Stimulated activated memory B cell treated with anti-CD40 and anti-IgM and Interleukin-4, amounts not matched to agents 10 μg/mL and 1 μg/mL and 100 μg/mL, for 72 hours (primary cell): ENCODE data around the gene STAT3.
"Not testable (repeated sequence)": the region's sequence is repeated elsewhere in the genome, so short reads cannot be mapped to it uniquely, and the experiment has no call there.

Experiments
- ATAC-seq: fragments of 150-1000 bp; cut with Tn5 transposase; 2 replicates; pipeline ENCODE4 v1.10.0; 2021
- H3K27ac Mint-ChIP-seq: one replicate; pipeline ENCODE4 v1.8.0; 2022; ENCODE audit warnings: mild to moderate bottlenecking, mixed read lengths
- H3K27me3 Mint-ChIP-seq: one replicate; pipeline ENCODE4 v1.8.0; 2022; ENCODE audit warnings: mixed read lengths
- H3K36me3 Mint-ChIP-seq: one replicate; pipeline ENCODE4 v1.8.0; 2022; ENCODE audit warnings: mixed read lengths
- H3K4me1 Mint-ChIP-seq: one replicate; pipeline ENCODE4 v1.8.0; 2022; ENCODE audit warnings: mixed read lengths
- H3K4me3 Mint-ChIP-seq: one replicate; pipeline ENCODE4 v1.8.0; 2022; ENCODE audit warnings: mild to moderate bottlenecking, moderate library complexity, mixed read lengths
- H3K9me3 Mint-ChIP-seq: one replicate; pipeline ENCODE4 v1.8.0; 2022; ENCODE audit warnings: mixed read lengths

Gene STAT3

DNA sequence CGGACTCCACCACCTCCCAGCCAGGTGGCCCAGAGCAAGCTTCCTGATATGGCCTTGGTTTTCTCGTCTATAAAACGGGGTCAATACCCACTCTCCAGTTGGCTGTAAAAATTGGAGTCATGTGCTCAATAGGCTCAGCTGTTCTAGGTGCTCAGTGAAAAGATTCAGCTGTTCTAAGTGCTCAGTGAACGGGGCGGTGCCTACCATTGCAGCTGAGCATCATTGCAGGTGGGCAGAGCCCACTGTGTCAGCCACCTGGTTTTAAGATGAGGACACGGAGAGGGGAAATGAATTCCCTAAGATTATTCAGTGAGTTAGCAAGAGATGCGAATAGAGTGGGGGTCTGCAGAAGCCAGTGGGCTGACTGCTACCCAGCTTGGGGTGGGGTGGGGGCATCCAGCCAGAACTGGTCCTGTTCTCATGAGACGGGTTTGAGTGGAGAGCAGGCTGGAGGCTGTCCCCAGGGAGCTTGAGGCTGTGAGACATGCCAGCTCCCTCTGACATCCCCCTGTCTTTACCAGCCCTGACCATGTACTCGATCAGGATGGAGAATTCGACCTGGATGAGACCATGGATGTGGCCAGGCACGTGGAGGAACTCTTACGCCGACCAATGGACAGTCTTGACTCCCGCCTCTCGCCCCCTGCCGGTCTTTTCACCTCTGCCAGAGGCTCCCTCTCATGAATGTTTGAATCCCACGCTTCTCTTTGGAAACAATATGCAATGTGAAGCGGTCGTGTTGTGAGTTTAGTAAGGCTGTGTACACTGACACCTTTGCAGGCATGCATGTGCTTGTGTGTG, 78.1 kb downstream of the STAT3 start:
- H3K9me3 Mint-ChIP-seq = no peaks in the 10 kb centered on the region
- no peak for ATAC-seq
- H3K4me3 Mint-ChIP-seq = no peak overlapping the region
- peaks cover 65% of the 10 kb centered on the region for H3K36me3 Mint-ChIP-seq
- peak overlapping the region; percentile 67 for H3K27ac Mint-ChIP-seq
- H3K4me1 Mint-ChIP-seq = peaks cover 65% of the 10 kb centered on the region
- no peaks in the 10 kb centered on the region for H3K27me3 Mint-ChIP-seq

- Mint-ChIP-seq H3K27me3 (no peaks in the 10 kb centered on the region), H3K27ac (no peak overlapping the region), H3K4me1 (peaks cover 68% of the 10 kb centered on the region), H3K36me3 (peaks cover 74% of the 10 kb centered on the region), H3K4me3 (no peak overlapping the region), H3K9me3 (no peaks in the 10 kb centered on the region)
- ATAC-seq = no peak
Observed at GRCh38 chr17:42309142-42309541, 79.1 kb downstream of the STAT3 start.

DNA sequence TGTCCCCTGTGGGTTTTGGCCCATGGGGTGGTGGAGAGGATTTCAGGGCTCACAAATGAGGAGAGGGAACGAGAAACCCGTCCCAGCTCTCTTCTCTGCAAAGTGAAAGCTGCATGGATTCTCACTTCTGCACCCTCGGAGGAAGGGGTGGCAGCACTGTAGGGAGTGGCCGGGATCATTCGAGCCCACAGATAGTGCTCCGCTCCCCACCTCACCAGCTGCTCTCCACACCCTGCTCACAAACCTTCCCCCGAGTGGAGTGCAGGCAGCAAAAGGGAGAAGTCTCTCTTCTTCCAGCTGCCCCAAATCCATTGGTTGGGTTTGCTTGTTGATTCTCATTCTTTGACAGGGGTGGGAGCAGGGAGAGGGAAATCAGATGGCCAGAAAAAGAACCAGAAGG, 79.8 kb downstream of the STAT3 start:
- Mint-ChIP-seq H3K27ac (no peak overlapping the region), H3K4me3 (no peak overlapping the region), H3K9me3 (no peaks in the 10 kb centered on the region), H3K36me3 (peaks cover 75% of the 10 kb centered on the region), H3K4me1 (peaks cover 61% of the 10 kb centered on the region), H3K27me3 (no peaks in the 10 kb centered on the region)
- ATAC-seq = no peak

- Mint-ChIP-seq H3K27ac (no peak overlapping the region), H3K4me3 (no peak overlapping the region), H3K9me3 (no peaks in the 10 kb centered on the region), H3K36me3 (peaks cover 84% of the 10 kb centered on the region), H3K4me1 (peaks cover 54% of the 10 kb centered on the region), H3K27me3 (no peaks in the 10 kb centered on the region)
- no peak for ATAC-seq
Observed at GRCh38 chr17:42307362-42307927, 80.8 kb downstream of the STAT3 start.

DNA sequence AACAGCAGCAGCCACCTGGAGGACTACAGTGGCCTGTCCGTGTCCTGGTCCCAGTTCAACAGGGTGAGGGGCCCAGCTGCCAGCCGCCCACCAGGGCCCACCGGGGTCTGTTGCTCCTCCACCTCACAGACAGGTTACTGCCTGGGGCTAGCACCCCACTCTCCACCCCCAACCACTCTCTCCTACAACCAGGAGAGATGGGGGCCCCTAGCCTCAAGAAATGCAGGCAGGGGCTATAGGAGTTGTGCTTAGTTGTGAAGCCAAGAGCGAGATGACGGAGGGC, 81.9 kb downstream of the STAT3 start:
- no peak for ATAC-seq

GRCh38 chr17:42305543-42306384, 82.5 kb downstream of the STAT3 start:
- peak overlapping the region; percentile 48 for H3K27ac Mint-ChIP-seq
- peaks cover 90% of the 10 kb centered on the region for H3K36me3 Mint-ChIP-seq
- no peaks in the 10 kb centered on the region for H3K9me3 Mint-ChIP-seq
- no peak for ATAC-seq
- H3K4me1 Mint-ChIP-seq = peaks cover 44% of the 10 kb centered on the region
- H3K27me3 Mint-ChIP-seq = no peaks in the 10 kb centered on the region
- no peak overlapping the region for H3K4me3 Mint-ChIP-seq

More for the DNA sequence above, 81.9 kb downstream of the STAT3 start:
- no peaks in the 10 kb centered on the region for H3K27me3 Mint-ChIP-seq
- no peaks in the 10 kb centered on the region for H3K9me3 Mint-ChIP-seq
- peaks cover 90% of the 10 kb centered on the region for H3K36me3 Mint-ChIP-seq
- no peak overlapping the region for H3K4me3 Mint-ChIP-seq
- peak overlapping the region; percentile 48 for H3K27ac Mint-ChIP-seq
- peaks cover 47% of the 10 kb centered on the region for H3K4me1 Mint-ChIP-seq

DNA sequence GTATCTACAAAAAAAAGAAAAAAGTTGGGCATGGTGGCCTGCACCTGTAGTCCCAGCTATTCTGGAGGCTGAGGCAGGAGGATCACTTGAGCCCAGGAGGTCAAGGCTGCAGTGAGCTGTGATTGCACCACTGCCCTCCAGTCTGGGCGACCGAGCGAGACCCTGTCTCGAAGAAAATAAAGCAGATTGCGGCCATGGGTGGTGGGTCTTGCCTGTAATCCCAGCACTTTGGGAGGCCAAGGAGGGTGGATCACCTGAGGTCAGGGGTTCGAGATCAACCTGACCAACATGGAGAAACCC, 83.3 kb downstream of the STAT3 start:
- H3K4me1 Mint-ChIP-seq = peaks cover 36% of the 10 kb centered on the region

GRCh38 chr17:42304187-42305030, 83.8 kb downstream of the STAT3 start:
- Mint-ChIP-seq H3K27ac (no peak overlapping the region), H3K4me1 (peaks cover 30% of the 10 kb centered on the region), H3K27me3 (no peaks in the 10 kb centered on the region), H3K9me3 (no peaks in the 10 kb centered on the region), H3K36me3 (peaks cover 80% of the 10 kb centered on the region), H3K4me3 (no peak overlapping the region)
- no peak for ATAC-seq

More for the DNA sequence above, 83.3 kb downstream of the STAT3 start:
- H3K9me3 Mint-ChIP-seq, H3K27ac Mint-ChIP-seq, H3K4me3 Mint-ChIP-seq, H3K27me3 Mint-ChIP-seq, ATAC-seq: not testable (repeated sequence)
- peaks cover 83% of the 10 kb centered on the region for H3K36me3 Mint-ChIP-seq

DNA sequence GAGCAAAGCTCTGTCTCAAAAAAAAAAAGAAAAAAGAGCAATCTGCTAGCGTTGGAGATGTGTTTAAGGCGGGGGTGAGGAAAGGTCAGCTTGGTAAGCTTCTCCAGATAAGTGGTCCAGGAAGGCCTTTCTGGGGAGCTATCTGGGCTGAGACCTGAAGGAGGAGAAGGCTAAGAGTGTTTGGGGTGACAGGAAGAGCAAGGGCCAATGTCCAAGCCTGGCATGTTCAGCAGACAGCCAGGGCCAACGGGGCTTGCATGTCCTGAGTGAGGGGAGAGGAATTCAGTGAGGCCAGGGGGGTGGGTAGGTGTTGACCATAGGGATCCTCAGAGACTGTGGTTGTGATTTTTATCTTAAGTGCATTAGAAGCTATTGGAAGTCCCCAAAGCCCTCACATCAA, 84.5 kb downstream of the STAT3 start:
- H3K27ac Mint-ChIP-seq = no peak overlapping the region
- H3K4me1 Mint-ChIP-seq = peaks cover 23% of the 10 kb centered on the region
- no peak overlapping the region for H3K4me3 Mint-ChIP-seq
- peaks cover 80% of the 10 kb centered on the region for H3K36me3 Mint-ChIP-seq
- no peak for ATAC-seq
- no peaks in the 10 kb centered on the region for H3K27me3 Mint-ChIP-seq
- no peaks in the 10 kb centered on the region for H3K9me3 Mint-ChIP-seq

- ATAC-seq = no peak
- peaks cover 70% of the 10 kb centered on the region for H3K36me3 Mint-ChIP-seq
- H3K27ac Mint-ChIP-seq = no peak overlapping the region
- H3K4me1 Mint-ChIP-seq = peaks cover 22% of the 10 kb centered on the region
- H3K9me3 Mint-ChIP-seq = no peaks in the 10 kb centered on the region
- H3K27me3 Mint-ChIP-seq = no peaks in the 10 kb centered on the region
- no peak overlapping the region for H3K4me3 Mint-ChIP-seq
Observed at GRCh38 chr17:42301022-42301421, 87.2 kb downstream of the STAT3 start.

DNA sequence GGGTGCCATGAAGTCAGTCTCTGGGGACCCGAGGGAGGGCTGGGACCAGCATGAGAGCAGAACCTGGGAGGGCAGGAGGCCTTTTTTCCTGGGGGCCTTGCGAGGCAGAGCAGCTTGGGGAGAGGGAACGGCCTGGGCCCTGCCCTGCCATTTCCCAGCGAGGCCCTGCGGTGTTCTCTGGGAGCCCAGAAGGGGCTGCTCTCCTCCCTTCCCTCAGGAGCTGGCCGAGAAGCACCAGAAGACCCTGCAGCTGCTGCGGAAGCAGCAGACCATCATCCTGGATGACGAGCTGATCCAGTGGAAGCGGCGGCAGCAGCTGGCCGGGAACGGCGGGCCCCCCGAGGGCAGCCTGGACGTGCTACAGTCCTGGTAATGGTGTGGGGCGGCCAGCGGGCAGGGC, 88.3 kb downstream of the STAT3 start:
- ATAC-seq = not testable (repeated sequence)

GRCh38 chr17:42299361-42299760, 88.9 kb downstream of the STAT3 start:
- H3K27ac Mint-ChIP-seq, H3K9me3 Mint-ChIP-seq, H3K4me3 Mint-ChIP-seq, ATAC-seq, H3K27me3 Mint-ChIP-seq: not testable (repeated sequence)
- H3K4me1 Mint-ChIP-seq = peaks cover 28% of the 10 kb centered on the region
- peaks cover 72% of the 10 kb centered on the region for H3K36me3 Mint-ChIP-seq

More for the DNA sequence above, 88.3 kb downstream of the STAT3 start:
- H3K27me3 Mint-ChIP-seq, H3K9me3 Mint-ChIP-seq, H3K4me3 Mint-ChIP-seq, H3K27ac Mint-ChIP-seq: not testable (repeated sequence)
- Mint-ChIP-seq H3K4me1 (peaks cover 28% of the 10 kb centered on the region), H3K36me3 (peaks cover 76% of the 10 kb centered on the region)

- H3K36me3 Mint-ChIP-seq = peaks cover 65% of the 10 kb centered on the region
Observed at GRCh38 chr17:42297775-42298174, 90.5 kb downstream of the STAT3 start.

GRCh38 chr17:42296012-42296411, 92.2 kb downstream of the STAT3 start:
- Mint-ChIP-seq H3K4me3 (no peak overlapping the region), H3K36me3 (peaks cover 66% of the 10 kb centered on the region), H3K27ac (peak overlapping the region; percentile 57), H3K27me3 (no peaks in the 10 kb centered on the region), H3K4me1 (peaks cover 42% of the 10 kb centered on the region), H3K9me3 (no peaks in the 10 kb centered on the region)
- ATAC-seq = no peak

More at GRCh38 chr17:42297775-42298174, 90.5 kb downstream of the STAT3 start:
- H3K4me3 Mint-ChIP-seq, H3K27ac Mint-ChIP-seq, H3K27me3 Mint-ChIP-seq, ATAC-seq, H3K9me3 Mint-ChIP-seq: not testable (repeated sequence)
- peaks cover 35% of the 10 kb centered on the region for H3K4me1 Mint-ChIP-seq
